Measurements from ENCODE around the gene EIF3K.
"Not testable (repeated sequence)": the region's sequence is repeated elsewhere in the genome, so short reads cannot be mapped to it uniquely, and the experiment has no call there.

The EIF3K gene

GRCh38 chr19:38619361-38620174, 580 bp downstream of the EIF3K start:
- DNase-seq, result no peak

GRCh38 chr19:38624822-38625221, 5.8 kb downstream of the EIF3K start:
- no peak for DNase-seq

GRCh38 chr19:38626401-38626800, 7.4 kb downstream of the EIF3K start:
- no peak for DNase-seq

DNA sequence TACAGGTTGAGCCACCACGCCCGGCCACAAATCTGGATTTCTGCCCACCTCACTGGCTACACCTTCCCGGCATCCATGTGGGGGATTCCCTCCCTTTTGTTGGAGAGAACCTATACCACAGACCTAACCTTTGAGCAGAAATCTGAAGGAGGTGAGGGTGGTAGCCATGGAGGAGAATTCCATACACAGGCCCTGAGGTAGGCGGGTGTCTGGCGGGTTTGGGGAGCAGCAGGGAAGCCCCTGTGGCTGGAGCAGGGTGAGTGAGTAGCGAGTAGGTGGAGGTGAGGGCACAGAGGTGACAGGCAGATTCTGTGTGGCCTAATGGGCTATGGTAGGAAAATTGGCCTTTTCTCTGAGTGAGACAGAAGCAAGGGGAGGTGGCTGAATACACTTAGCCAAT, 10.6 kb downstream of the EIF3K start:
- DNase-seq, result no peak

DNA sequence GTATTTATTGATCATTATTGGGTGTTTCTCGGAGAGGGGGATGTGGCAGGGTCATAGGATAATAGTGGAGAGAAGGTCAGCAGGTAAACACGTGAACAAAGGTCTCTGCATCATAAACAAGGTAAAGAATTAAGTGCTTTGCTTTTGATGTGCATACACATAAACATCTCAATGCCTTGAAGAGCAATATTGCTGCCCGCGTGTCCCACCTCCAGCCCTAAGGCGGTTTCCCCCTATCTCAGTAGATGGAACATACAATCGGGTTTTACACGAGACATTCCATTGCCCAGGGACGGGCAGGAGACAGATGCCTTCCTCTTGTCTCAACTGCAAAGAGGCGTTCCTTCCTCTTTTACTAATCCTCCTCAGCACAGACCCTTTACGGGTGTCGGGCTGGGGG, 12.3 kb downstream of the EIF3K start:
- not testable (repeated sequence) for DNase-seq

DNA sequence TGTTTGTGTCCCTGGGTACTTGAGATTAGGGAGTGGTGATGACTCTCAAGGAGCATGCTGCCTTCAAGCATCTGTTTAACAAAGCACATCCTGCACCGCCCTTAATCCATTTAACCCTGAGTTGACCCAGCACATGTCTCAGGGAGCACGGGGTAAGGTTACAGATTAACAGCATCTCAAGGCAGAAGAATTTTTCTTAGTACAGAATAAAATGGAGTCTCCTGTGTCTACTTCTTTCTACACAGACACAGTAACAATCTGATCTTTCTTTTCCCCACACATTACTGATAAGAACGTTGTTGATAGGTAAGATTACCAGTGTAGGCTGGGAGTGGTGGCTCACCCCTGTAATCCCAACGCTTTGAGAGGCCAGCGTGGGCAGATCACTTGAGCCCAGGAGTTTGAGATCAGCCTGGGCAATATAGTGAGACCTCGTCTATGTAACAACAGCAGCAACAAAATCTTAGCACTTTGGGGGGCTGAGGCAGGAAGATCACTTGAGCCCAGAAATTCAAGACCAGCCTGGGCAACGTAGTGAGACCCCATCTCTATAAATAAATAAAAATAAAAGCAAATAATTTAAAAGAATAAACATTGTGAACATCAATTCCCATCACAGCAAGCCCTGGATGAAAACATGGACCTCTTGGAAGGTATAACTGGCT, 13.0 kb downstream of the EIF3K start:
- DNase-seq, result not testable (repeated sequence)

DNA sequence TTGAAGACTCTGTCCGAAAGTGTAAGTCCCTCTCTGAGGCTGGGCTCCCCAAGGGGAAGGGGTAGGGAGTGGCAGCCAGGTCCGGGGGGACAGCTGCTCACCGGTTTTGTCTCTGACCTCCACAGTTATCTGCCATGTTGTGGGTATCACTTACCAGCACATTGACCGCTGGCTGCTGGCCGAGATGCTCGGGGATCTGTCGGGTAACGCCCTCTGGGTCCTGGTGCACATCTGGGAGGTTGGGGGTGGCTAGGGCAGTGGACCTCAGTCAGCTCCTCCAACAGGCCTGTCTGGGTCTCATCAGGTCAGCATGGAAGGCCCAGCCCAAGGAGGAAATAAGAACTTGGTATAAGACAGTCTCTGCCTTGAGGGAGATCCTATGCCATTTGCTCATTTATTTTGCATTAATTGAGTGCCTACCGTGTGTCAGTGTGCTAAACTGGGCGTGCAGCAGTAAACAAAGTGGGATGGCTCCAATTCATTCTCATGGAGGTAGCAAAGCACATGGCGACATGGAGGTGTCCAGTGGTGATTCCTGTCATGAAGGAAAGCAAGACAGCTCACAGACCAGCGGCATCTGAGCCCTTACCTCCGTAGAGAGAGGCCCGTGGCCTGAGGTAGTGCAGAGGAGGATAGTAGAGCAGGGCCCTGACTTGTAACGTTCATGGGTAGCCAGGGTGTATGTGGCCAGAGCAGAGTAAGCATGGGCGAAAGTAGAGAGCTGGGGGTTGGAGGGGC, 13.7 kb downstream of the EIF3K start:
- no peak for DNase-seq

GRCh38 chr19:38634757-38635482, 15.9 kb downstream of the EIF3K start:
- peak; percentile 46 to 60 for DNase-seq

GRCh38 chr19:38635483-38636399, 16.8 kb downstream of the EIF3K start:
- no peak for DNase-seq

GRCh38 chr19:38638461-38638860, 19.5 kb downstream of the EIF3K start:
- DNase-seq, result no peak

GRCh38 chr19:38639679-38640078, 20.7 kb downstream of the EIF3K start:
- DNase-seq, result no peak

DNA sequence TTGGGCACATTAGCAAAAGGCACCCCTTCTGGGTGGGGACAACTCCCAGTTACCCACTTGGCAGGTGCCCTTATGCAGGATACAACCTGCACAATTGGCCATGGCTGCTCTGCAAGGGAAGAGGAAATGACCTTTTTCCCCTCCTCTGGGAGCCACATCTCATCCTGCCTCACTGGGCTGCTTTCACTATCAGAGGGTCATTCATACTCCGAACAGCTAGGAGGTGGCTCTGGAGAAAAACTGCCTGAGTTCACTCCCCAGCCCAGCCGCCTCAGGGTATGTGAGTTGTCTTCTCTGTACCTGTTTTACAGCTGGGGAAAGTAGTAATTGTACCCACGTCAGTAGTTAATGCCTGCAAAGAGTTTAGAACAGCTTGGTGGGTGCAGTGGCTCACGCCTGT, 21.4 kb downstream of the EIF3K start:
- no peak for DNase-seq

DNA sequence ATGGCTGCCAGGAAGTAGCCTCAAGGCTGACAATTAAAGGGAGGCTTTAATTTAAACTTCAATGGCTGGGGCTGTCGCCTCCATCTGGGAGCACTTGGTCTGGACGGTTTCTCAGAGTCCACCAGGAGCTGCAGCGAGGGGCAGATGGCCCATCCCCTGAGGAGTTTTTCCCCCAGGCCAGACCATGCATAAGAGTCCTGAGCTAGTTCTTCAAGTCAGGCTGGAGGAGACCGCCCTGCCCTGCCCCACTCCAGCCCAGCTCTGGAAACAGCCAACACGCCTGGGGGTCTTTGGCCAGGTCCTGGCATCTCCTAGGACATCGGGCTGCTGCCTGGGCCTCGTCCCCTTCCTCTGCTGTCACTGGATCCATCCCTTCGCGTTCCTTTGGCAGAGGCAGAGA, 23.2 kb downstream of the EIF3K start:
- DNase-seq, result no peak

GRCh38 chr19:38644719-38645118, 25.7 kb downstream of the EIF3K start:
- no peak for DNase-seq

DNA sequence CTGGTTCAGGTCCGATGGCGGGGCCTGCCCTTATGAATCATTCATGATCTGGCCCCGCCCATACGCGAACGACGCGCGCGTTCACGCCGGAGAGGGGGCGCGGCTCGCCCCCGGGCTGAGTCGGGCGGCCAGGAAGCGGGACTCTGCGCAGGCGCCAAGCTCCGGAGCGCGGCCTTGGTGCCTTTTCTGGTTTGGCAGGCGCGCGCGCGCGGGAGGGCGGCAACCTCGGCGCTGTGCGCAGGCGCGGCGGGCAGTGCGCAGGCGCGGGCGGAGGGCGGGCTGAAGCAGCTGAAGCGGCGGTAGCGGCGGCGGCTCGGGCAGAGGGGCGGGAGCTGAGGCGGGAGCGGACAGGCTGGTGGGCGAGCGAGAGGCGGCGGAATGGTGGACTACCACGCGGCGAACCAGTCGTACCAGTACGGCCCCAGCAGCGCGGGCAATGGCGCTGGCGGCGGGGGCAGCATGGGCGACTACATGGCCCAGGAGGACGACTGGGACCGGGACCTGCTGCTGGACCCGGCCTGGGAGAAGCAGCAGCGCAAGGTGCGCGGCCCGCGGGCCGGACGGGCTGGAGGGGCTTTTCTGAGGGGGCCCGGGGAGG, 28.5 kb downstream of the EIF3K start, which contains the start of gene ACTN4:
Gene ACTN4, plus strand, starts transcription at position 282 of the 598 bp plus-strand sequence. Its CDS starts 97 bp downstream, at position 379.
- peak; percentile 90 to 93 for DNase-seq

GRCh38 chr19:38647966-38648768, 29.2 kb downstream of the EIF3K start:
- no peak for DNase-seq

GRCh38 chr19:38648769-38649304, 29.8 kb downstream of the EIF3K start:
- peak in 1 of 2 experiments; percentile 28 for DNase-seq

GRCh38 chr19:38649305-38650171, 30.6 kb downstream of the EIF3K start:
- DNase-seq, result peak in 1 of 2 experiments; percentile 4

DNA sequence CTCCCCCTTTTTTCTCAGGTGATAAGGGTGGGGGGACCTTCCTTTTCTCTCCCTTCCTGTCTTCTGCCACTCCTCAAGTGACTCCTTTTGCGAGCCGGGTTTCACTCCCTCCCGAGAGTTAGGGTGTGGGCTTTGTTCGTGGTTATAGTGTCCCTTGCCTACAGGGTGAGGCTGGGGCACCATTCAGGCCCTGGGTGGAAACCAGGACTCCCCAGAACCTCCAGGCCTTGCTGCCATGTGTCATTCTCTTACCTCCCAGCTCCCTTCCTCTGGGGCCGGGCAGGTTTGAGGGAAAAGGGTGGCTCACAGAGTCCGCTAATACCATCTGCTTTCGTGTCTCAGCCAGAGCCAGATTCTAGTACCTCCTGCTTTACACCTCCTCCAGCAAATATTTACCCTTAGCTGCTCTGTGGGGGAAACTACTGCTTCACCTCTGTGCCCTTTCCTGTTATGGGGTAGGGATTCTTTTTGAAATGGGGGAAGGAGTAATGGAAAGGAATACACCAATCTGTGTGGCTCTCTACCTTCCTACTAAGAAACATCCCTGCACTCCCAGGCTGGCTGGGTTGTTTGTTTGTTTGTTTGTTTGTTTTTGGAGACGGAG, 31.3 kb downstream of the EIF3K start:
- no peak for DNase-seq

Data from AML-193 (cell line).